Stimulated activated naive CD8-positive, alpha-beta T cell treated with anti-CD3 and anti-CD28 coated beads, Interleukin-15, amount 100 ng/mL, for 72 hours (primary cell): ENCODE measurements around the gene KTI12.
"Not testable (repeated sequence)": the region's sequence is repeated elsewhere in the genome, so short reads cannot be mapped to it uniquely, and the experiment has no call there.

Experiments
- ATAC-seq: fragments of 150-1000 bp; cut with Tn5 transposase; 2 replicates; pipeline ENCODE4 v1.10.0; 2021; ENCODE audit warnings: mild to moderate bottlenecking, moderate library complexity
- DNase-seq, 2 donors: peaks; one replicate each; pipeline ENCODE4 v3.0.0; 2021 to 2022
- H3K27ac Mint-ChIP-seq, 2 donors: one replicate each; pipeline ENCODE4 v1.8.0; 2022; ENCODE audit warnings: mild to moderate bottlenecking in 2 of 2, mixed read lengths in 2 of 2, moderate library complexity in 2 of 2
- H3K27me3 Mint-ChIP-seq: one replicate; pipeline ENCODE4 v1.8.0; 2022; ENCODE audit warnings: mixed read lengths
- H3K4me1 Mint-ChIP-seq: one replicate; pipeline ENCODE4 v1.8.0; 2022; ENCODE audit warnings: mild to moderate bottlenecking, mixed read lengths
- H3K4me3 Mint-ChIP-seq, 2 donors: one replicate each; pipeline ENCODE4 v1.8.0; 2022; ENCODE audit warnings: mild to moderate bottlenecking in 2 of 2, mixed read lengths in 2 of 2, moderate library complexity in 1 of 2
- H3K9me3 Mint-ChIP-seq, 2 donors: one replicate each; pipeline ENCODE4 v1.8.0; 2022; ENCODE audit warnings: mixed read lengths in 2 of 2

The KTI12 gene

DNA sequence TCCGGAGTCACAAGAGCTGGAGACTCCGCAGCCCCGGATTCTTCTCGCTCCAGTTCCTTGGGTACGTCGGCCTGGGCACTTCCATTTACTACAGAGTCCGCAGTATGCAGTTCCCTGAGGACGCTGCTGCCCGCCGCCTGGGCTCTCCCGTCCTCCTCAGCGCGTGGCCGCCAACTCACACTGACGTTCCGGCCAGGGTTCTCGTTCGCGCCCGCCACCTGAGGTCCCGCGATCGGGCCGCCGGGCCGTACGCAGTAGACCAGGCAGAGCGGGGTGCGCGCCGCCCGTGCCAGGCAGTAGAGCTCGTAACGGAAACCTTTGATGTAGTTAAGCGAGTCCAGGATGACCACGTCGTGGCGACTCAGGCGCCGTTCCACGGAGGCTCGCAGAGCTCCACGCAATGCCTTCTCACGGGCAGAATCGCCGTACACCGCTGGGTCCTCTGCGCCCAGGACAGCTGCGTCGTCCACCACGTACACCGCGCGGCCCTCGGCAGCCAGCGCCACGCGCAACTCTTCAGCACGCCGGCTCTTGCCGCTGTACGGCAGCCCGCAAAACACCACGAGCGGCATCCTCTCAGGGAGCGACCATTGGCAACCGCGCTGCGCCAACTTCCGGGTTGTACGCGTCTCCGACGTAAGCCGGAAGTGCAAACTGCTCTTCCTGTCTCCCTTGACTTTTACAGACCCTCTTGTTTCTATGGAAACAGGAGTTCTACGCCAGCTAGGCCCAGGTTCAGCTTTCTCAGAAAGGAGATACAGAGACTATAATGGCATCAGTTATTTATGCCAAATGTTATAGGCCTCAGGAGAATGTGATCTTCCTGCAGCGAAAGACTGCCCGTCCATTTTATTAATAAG lies at the start of gene KTI12:
TSS of gene KTI12 (minus strand) at position 621 of the 860 bp plus-strand sequence. CDS start at position 572, 49 bp downstream.
- ATAC-seq (peak; percentile 97), DNase-seq (peak; percentile 81 to 89)
- Mint-ChIP-seq H3K27ac (peak within 1 kb of the TSS; percentile 95 to 98), H3K27me3 (no peaks in the 10 kb centered on the region), H3K4me1 (peaks cover 34% of the 10 kb centered on the region), H3K9me3 (no peaks in the 10 kb centered on the region), H3K4me3 (peak within 1 kb of the TSS; percentile 89 to 95)

GRCh38 chr1:52080014-52080415 lies 46.4 kb upstream of the KTI12 start:
- ATAC-seq: no peak
- Mint-ChIP-seq H3K4me1 (peaks cover 12% of the 10 kb centered on the region), H3K9me3 (no peaks in the 10 kb centered on the region), H3K4me3 (no peak overlapping the region), H3K27me3 (no peaks in the 10 kb centered on the region), H3K27ac (peak overlapping the region in 1 of 2 donors; percentile 54)
- no peak for DNase-seq

GRCh38 chr1:52077277-52077676 lies 43.7 kb upstream of the KTI12 start:
- not testable (repeated sequence) for H3K27ac Mint-ChIP-seq, H3K4me3 Mint-ChIP-seq, H3K27me3 Mint-ChIP-seq, ATAC-seq, H3K9me3 Mint-ChIP-seq, DNase-seq, H3K4me1 Mint-ChIP-seq

GRCh38 chr1:52072291-52072690 lies 38.7 kb upstream of the KTI12 start:
- H3K4me1 Mint-ChIP-seq: peaks cover 19% of the 10 kb centered on the region
- H3K9me3 Mint-ChIP-seq: no peaks in the 10 kb centered on the region
- DNase-seq (no peak), ATAC-seq (no peak)
- H3K27ac Mint-ChIP-seq: peak overlapping the region in 1 of 2 donors; percentile 71
- no peaks in the 10 kb centered on the region for H3K27me3 Mint-ChIP-seq
- H3K4me3 Mint-ChIP-seq: no peak overlapping the region

GRCh38 chr1:52070704-52071103 lies 37.1 kb upstream of the KTI12 start:
- Mint-ChIP-seq H3K9me3 (no peaks in the 10 kb centered on the region), H3K4me3 (no peak overlapping the region), H3K27me3 (no peaks in the 10 kb centered on the region), H3K4me1 (peaks cover 23% of the 10 kb centered on the region), H3K27ac (no peak overlapping the region)
- DNase-seq: no peak
- no peak for ATAC-seq

DNA sequence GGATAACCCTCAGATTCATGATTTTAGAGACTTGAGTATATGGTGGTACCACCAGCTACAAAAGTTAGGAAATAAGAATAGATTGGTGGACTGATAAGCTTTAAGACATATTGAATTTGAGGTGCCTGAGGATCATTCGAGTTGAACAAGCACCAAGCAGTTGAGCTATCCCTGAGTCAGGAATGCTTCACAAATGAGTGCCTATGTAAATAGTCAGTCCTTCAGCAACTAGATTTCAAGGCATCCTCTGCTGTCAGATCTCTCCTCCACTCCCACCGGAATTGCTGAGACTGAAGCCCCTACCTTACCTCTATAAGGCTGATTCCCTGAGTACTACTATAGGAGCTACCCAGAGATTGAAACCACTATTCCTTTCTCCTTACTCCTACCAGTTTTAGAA lies 29.6 kb upstream of the KTI12 start:
- H3K4me1 Mint-ChIP-seq: peaks cover 21% of the 10 kb centered on the region
- no peak overlapping the region for H3K27ac Mint-ChIP-seq
- ATAC-seq (no peak), DNase-seq (no peak)
- H3K27me3 Mint-ChIP-seq: no peaks in the 10 kb centered on the region
- H3K9me3 Mint-ChIP-seq: no peaks in the 10 kb centered on the region
- H3K4me3 Mint-ChIP-seq: no peak overlapping the region

DNA sequence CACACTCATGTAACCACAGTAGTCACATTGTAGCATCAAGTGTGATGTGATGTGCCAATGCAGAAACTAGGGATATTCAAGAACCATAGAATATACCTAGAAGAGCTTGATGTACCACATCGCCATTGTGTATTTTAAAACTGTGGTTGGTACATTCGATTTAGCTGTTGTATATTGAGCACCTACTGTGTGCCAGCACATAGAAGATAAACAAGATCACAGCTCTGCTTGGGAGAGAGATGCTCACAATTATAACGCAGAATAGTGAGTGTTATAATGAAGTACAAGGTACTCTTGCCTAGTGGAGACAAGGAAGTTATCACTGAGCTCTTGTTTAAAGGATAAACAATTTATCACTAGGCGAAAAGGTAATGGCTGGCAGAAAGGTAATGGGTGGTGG lies 27.2 kb upstream of the KTI12 start:
- DNase-seq (no peak), ATAC-seq (no peak)
- Mint-ChIP-seq H3K9me3 (no peaks in the 10 kb centered on the region), H3K4me1 (peaks cover 32% of the 10 kb centered on the region), H3K27me3 (no peaks in the 10 kb centered on the region), H3K27ac (no peak overlapping the region), H3K4me3 (no peak overlapping the region)

DNA sequence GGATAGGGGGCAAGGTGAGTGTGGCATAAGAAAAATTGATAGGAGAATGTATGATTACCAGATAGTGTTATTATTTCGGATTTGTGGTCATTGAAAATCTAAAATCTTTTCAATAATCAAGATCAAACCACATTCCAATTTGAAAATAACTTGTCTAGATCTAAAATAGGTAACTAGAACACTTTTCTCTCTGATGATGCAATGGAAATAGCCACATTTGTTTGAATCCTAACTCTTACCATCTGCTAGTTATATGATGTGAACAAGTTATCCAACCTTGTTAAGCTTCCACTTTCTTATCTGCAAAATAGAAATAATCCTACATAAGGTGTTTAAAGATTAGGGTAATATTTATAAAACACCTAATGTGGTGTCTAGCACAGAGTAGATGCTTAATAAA lies 26.3 kb upstream of the KTI12 start:
- Mint-ChIP-seq H3K27me3 (no peaks in the 10 kb centered on the region), H3K4me1 (peaks cover 33% of the 10 kb centered on the region), H3K27ac (no peak overlapping the region), H3K9me3 (no peaks in the 10 kb centered on the region), H3K4me3 (no peak overlapping the region)
- ATAC-seq (no peak), DNase-seq (no peak)

- no peaks in the 10 kb centered on the region for H3K9me3 Mint-ChIP-seq
- peaks cover 39% of the 10 kb centered on the region for H3K4me1 Mint-ChIP-seq
- no peak overlapping the region for H3K4me3 Mint-ChIP-seq
- no peak for ATAC-seq
- H3K27ac Mint-ChIP-seq: peak overlapping the region in 1 of 2 donors; percentile 8
- H3K27me3 Mint-ChIP-seq: no peaks in the 10 kb centered on the region
- no peak for DNase-seq
Measured at GRCh38 chr1:52059321-52059720, 25.7 kb upstream of the KTI12 start.

GRCh38 chr1:52057876-52058415 lies 24.3 kb upstream of the KTI12 start:
- Mint-ChIP-seq H3K27ac (peak overlapping the region in 1 of 2 donors; percentile 35), H3K4me3 (peak overlapping the region; percentile 93 to 94), H3K27me3 (no peaks in the 10 kb centered on the region), H3K4me1 (peaks cover 45% of the 10 kb centered on the region), H3K9me3 (no peaks in the 10 kb centered on the region)
- ATAC-seq: no peak
- no peak for DNase-seq

DNA sequence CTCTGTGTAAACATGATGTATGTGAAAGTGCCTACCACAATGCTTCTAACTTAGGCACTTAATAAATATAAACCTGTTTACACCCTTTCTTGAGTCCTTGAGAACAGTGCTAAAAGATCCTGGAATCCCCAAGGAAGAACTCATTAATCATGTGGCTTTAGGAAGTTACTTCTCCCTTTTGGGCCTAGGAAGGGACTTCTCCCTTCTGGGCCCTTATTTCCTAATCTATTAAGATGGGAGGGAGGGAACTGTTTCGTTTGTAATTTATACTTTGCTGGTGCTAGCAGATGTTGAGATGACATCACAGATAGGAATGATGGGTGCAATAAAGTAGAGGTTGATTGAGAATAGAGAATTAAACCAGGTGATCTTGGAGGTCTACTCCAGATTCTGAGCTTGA lies 23.6 kb upstream of the KTI12 start:
- Mint-ChIP-seq H3K4me1 (peaks cover 49% of the 10 kb centered on the region), H3K9me3 (no peaks in the 10 kb centered on the region), H3K27me3 (no peaks in the 10 kb centered on the region), H3K27ac (peak overlapping the region; percentile 98), H3K4me3 (peak overlapping the region; percentile 93 to 94)
- no peak for ATAC-seq
- no peak for DNase-seq

DNA sequence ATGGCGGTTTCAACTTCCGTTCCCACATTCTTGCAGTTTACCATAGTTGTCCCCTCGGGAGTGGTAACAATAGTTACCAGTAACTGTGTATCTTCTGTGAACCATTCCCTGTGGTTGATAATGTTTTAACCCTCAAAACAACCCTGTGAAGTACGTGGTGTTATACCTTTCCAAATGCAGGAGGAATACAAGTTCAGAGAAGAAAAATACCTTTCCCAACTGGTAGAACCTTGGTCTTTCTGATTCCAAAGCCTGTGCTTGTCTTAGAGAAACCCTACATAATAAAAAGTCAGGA lies 23.3 kb upstream of the KTI12 start:
- Mint-ChIP-seq H3K4me3 (peak overlapping the region; percentile 93 to 94), H3K27me3 (no peaks in the 10 kb centered on the region), H3K27ac (peak overlapping the region; percentile 98), H3K4me1 (peaks cover 51% of the 10 kb centered on the region), H3K9me3 (no peaks in the 10 kb centered on the region)
- DNase-seq: no peak
- ATAC-seq: no peak

DNA sequence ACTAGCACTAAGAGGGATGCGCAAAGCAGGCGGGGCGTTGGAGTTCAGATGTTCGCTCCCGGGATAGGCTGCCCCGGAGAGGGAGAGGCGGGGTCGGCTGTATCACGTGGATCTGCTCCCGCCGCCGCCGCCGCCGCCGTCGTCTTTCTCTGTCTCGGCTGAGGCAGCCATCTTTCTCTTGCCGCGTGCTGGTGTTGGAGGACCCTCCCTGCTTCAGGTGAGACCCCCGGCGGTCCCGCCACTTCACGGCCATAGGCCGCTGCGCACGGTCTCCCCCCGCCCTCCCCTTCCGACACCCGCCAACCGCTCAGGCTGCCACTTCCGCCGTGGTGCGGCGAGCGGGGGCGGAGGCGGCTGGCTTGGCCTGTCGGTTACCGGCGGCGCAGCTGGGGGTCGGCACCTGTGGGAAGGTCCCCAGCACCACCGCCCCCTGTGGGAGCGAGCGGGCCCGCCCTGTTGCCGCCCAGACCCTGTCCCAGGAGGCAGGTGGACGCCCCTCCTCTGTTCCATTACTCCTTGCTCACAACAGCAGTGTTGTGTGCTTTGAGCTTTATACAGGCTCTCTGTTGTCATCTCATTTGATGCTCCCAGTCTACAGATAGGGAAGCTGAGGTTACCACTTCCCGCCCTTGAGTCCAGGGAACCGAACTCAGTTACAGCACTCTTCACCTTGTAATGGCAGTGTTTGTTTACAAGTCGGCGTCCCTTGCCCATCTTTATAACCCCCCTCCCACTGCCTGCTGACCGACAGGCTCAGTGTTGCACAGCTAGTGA lies 22.7 kb upstream of the KTI12 start, which contains the start of gene BTF3L4:
TSS of gene BTF3L4 (plus strand) at position 133 of the 774 bp plus-strand sequence. CDS start 3,553 bp downstream, outside the sequence.
- H3K9me3 Mint-ChIP-seq: no peaks in the 10 kb centered on the region
- H3K27ac Mint-ChIP-seq: peak within 1 kb of the TSS; percentile 98
- ATAC-seq: peak; percentile 94
- no peaks in the 10 kb centered on the region for H3K27me3 Mint-ChIP-seq
- DNase-seq: peak; percentile 92 to 95
- H3K4me3 Mint-ChIP-seq: peak within 1 kb of the TSS; percentile 93 to 99
- H3K4me1 Mint-ChIP-seq: peaks cover 51% of the 10 kb centered on the region

GRCh38 chr1:52055866-52056162 lies 22.2 kb upstream of the KTI12 start:
- Mint-ChIP-seq H3K4me3 (peak overlapping the region; percentile 93 to 99), H3K9me3 (no peaks in the 10 kb centered on the region), H3K4me1 (peaks cover 54% of the 10 kb centered on the region)

DNA sequence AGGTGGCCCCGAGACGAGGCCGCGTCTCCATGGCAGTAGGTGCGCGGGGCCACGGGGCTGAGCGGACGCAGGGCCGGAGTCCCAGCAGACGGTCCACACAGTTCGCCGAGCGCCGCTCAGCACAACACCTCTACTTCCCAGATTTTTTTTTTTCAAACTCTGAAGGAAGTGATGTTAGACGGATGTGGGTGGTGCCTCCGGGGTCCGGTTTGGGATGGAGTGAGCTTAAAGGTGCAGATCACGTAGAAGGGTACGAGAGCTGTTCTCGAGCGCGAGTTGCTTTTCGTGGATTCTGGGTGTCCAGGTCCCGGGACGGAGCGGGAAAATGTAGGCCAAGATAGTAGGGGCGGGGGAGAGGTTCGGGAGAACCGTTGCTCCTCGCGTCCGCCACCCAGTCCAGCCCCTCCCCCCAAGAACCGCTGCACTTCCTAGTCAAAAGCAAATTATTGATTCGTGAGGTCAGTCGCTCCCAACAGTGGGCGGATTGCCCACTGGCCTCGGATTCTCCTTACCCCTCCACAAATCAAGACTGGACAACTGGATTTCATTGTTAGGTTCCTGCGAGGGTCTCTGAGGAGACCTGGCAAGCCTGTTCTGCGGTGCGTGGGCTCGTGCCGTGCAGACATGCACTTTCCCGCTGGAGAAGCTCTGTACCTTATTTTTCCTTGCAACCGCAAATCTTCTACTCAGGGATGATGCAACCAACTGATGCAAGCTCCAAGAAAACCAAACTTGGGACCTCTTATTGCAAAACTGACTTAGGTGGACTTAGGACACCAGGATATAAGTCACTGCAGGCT lies 21.7 kb upstream of the KTI12 start, which contains the start of gene TXNDC12:
TSS of gene TXNDC12 (minus strand) at position 126 of the 800 bp plus-strand sequence. CDS start at position 31, 95 bp downstream.
- peak within 1 kb of the TSS; percentile 97 to 98 for H3K27ac Mint-ChIP-seq
- ATAC-seq: peak; percentile 56
- H3K4me3 Mint-ChIP-seq: peak within 1 kb of the TSS; percentile 93 to 99
- H3K27me3 Mint-ChIP-seq: no peaks in the 10 kb centered on the region
- no peaks in the 10 kb centered on the region for H3K9me3 Mint-ChIP-seq
- DNase-seq: peak; percentile 48 to 70
- H3K4me1 Mint-ChIP-seq: peaks cover 59% of the 10 kb centered on the region

More at GRCh38 chr1:52055866-52056162, 22.2 kb upstream of the KTI12 start:
- H3K27me3 Mint-ChIP-seq: no peaks in the 10 kb centered on the region
- ATAC-seq: no peak
- H3K27ac Mint-ChIP-seq: peak overlapping the region; percentile 97 to 98
- no peak for DNase-seq
